EL (cell line): ENCODE measurements around the gene GGACT.

Experiments
- DNase-seq: peaks from one replicate; pipeline ENCODE4 v3.0.0-alpha.2; 2016

GGACT gene

GRCh38 chr13:100510208-100510957 lies 78.2 kb downstream of the GGACT start:
- no peak for DNase-seq

DNA sequence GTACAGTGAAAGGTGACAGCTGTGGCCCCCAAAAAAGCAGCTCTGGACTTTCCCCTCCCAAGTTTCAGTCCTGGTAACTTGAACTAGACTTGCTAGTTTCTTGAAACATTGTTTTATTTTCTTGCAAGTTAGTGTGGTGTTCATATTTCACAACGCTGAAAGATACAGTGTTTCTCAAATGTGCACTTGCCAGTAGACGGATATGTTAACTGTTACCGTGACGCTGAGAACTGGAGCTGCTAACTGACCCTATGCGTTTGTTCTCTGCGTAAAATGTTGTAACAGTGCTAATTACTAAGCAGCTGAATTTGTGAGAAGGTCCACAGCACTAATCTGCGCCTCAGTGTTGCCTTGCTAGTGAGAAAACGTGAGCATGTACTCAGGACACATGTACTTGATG lies 79.6 kb downstream of the GGACT start:
- no peak for DNase-seq

DNA sequence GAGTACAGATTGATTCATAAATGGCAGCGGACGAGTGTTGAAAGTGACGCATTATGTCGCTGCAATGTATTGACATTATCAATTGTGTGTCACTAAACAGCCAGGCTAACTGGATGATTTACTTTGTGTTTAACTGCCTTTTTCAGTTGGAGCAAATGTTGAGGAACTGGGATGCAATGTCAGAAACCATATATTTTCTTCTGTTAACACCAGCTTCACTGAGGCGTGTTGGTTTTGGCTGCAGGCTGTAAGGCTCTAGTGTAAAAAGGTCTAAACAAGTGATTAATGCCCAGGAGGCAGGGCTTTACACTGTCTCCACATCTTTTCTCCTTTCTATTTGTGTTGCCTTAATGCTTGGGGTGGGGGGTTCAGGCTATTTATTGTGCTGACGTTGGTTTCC lies 80.1 kb downstream of the GGACT start:
- DNase-seq: no peak

GRCh38 chr13:100506600-100507422 lies 81.8 kb downstream of the GGACT start:
- DNase-seq: no peak

DNA sequence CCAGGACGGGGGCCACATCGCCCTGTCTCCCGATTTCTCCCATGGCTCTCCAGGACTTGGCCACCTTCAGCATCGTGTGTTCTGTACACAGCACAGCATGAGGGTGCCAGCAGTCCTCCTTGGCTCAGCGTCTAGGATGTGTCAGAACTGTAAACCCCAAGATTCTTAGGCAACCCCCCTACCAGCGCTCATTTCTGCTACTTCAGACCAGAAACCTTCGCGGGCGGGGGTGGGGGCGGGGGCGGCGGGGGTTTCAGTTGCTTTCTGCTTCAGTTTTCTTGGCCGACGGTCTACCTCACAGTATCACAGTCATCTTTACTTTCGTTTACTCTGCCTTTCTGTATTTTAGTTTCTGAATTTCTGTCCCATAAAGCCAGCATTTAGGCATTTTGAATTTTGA lies 82.4 kb downstream of the GGACT start:
- DNase-seq: no peak

DNA sequence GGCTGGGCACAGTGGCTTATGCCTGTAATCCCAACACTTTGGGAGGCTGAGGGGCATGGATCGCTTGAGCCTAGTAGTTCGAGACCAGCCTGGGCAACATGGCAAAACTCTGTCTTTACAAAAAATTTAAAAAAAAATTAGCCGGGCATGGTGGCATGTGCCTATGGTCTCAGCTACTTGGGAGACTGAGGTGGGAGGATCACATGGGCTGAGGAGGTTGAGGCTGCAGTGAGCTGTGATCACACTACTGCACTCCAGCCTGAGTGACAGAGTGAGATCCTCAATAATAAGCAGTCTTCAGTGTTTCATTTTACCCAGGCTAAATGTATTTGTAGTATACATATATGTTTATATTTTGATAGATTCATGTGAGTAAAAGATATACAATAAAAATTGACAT lies 85.0 kb downstream of the GGACT start:
- no peak for DNase-seq

GRCh38 chr13:100502446-100502845 lies 86.1 kb downstream of the GGACT start:
- DNase-seq: no peak

DNA sequence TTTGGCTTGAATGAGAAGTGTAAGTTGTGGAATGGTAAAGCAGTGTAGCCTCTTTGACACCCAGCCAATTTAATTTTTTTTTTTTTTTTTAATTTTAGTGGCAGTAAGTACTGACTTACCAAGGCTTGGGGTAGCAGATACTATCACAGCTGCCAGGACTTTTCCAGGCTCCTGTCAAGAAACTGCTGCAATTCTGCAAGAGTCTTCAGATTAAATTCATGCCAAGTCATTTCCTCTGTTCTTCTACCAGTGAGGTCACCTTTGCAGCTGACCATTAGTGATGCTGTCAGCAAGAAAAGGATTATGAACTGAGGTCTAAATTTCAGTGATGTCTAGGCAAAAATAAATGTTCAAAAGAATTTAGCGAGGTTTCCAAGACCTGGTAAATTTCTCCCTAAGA lies 91.2 kb downstream of the GGACT start:
- DNase-seq: peak; percentile 23

DNA sequence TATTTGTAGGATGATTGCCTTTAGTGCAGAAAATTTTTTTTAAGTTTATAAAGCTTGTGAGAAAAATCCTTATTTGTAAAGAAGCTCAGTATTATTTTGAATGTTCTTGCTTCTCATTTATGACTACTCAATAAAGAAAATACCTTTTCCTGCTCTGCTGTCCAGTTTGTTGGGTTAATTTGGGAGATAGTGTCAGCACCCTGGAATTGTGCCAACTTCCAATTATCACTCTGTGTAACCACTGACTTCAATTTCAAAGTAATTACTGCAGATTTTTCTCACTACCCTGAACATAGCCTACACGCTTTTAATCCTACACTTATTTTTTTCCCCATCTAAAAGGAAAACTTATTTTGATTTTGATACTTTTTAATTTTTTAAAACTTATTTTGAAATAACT lies 93.1 kb downstream of the GGACT start:
- DNase-seq: no peak

DNA sequence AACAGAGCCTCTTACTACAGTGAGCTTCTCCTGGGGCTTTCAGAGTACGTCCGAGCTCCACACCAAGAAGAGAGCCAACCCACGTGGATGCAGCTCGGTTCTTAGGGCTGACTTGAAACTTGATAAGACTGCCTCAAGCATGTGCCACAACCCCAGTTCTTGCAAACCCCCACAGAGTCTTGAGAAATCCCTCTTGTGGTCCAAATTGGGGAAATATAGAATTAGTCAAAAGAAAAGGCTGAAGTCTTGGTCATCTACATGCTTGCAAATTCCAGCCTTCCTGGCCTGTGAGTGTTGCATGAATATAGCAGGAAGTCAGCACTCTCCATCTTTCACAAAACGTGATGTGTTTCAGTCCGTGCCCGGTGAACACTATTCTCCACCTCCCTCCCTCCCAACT lies 95.2 kb downstream of the GGACT start:
- no peak for DNase-seq

GRCh38 chr13:100491164-100491842 lies 97.3 kb downstream of the GGACT start:
- DNase-seq: no peak

DNA sequence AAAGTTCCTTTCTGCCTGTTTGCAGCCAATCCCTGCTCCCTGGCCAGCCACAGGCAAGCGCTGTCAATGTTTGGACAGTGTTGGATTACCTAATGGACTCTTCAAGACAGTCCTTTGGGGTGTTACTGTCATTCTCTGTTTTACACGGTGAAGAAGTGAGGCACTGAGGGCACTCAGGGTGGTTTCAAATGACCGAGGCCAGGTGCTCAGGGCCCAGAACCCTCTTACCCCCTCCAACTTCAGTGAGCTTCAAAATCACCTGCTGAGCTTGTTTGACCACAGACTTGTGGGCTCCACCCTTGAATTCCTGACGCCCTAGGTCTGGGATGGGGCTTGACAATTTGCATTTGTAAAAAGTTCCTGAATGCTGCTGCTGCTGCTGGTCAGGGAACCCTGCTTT lies 97.9 kb downstream of the GGACT start:
- DNase-seq: no peak

DNA sequence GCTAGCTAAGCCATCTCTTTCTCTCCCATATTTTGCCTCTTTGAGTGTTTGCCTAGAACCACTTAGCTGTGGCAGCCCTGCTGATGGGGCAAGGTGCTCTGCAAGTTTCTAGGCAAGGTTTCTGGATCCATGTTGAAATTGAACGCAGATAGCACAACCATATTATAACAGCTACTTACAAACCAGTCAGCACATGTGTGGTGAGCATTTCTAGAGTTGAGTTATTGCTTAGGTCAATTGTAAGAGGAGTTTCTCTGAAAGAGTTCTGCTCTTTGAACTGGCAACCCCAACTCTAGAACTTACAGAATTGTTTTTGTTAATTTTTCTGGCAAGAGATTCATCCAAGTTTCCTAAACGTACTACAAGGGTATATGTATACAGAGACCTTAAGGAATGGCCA lies 103.3 kb downstream of the GGACT start:
- no peak for DNase-seq

- DNase-seq: no peak
Measured at GRCh38 chr13:100484702-100485101, 103.9 kb downstream of the GGACT start.

GRCh38 chr13:100483841-100484381 lies 104.7 kb downstream of the GGACT start:
- DNase-seq: no peak

DNA sequence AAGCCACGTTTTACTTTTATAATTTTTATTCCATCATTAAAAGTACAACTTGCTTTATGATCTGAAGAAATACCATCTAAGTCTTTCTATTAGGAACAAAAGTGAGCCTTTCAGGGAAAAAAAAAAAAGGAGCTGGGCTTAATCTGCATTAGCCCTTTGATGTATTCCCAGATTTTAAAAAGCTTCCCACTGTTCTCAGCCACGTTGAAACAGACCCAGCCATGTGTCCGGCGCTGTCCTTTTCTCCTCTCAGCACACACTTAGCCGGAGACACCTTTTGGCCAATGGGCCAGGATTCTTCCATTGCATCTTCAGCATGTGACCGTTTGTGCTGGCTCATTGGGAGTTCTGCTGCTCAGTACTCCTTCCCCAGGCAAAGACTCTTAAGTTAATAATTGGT lies 105.5 kb downstream of the GGACT start:
- no peak for DNase-seq

GRCh38 chr13:100480676-100481075 lies 107.9 kb downstream of the GGACT start:
- no peak for DNase-seq
